ENCODE results near the gene TMTC4. TPM values are rescaled to one million over a fixed set of nuclear protein-coding genes. Genes with fewer than 3 reads are reported as not detected.

TMTC4 gene
- total RNA-seq, 8 experiments from 2014 or later: 8.2 to 86.8 (median 61.3) TPM

GRCh38 chr13:100561599-100562204 is 112.9 kb downstream of the TMTC4 start:
- no peak overlapping the region for H3K4me3 ChIP-seq
- H3K4me1 ChIP-seq (replicated peaks in 1 of 2): no peaks in the 10 kb centered on the region
- H3K27ac ChIP-seq: no peak overlapping the region
- in situ Hi-C loops (cut with MboI; ENCODE audit: low pct_unique_long_range_greater_than_20kb in 2 of 9, low sequenced_read_pairs in 9 of 9, unreplicated experiment in 9 of 9): loop anchor here in 1 of 9 experiments (25.0 kb wide), 1 partner anchor 551 kb away; no protein-coding TSS in a partner anchor
- ATAC-seq (replicated peaks in 6 of 8): no peak
- WGBS, 10 experiments: 52 to 92% (median 77%) methylated on average over 1 to 6 of the region's 7 CpGs; no CpG with 5 or more reads in 2 of the 10 experiments

DNA sequence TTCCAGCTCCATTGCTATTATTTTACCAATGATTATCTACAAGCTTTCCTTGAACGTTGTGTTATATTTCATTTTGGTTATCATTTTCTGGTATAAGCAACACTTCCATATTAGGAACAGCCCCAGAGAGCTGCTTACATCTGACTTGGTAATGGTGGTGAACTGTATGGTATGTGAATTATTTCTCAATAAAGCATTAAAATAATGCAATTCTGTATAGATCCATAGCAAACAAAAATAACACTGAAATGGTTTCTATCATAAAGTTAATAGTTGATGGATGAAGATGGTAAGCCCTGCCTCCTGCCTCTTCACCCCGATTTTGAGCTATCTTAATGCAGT is 113.5 kb downstream of the TMTC4 start:
- in situ Hi-C loops (cut with MboI; ENCODE audit: low pct_unique_long_range_greater_than_20kb in 2 of 9, low sequenced_read_pairs in 9 of 9, unreplicated experiment in 9 of 9): loop anchor here in 1 of 9 experiments (25.0 kb wide), 1 partner anchor 551 kb away; no protein-coding TSS in a partner anchor
- Histone ChIP-seq H3K4me3 (no peak overlapping the region), H3K27ac (no peak overlapping the region), H3K4me1 (replicated peaks in 1 of 2) (no peaks in the 10 kb centered on the region)
- WGBS, 10 experiments: 0 to 100% (median 80%) methylated on average over 1 to 2 of the region's 2 CpGs; no CpG with 5 or more reads in 3 of the 10 experiments
- ATAC-seq (replicated peaks in 6 of 8): peak in 2 of 8 experiments; percentile 16 to 70

GRCh38 chr13:100560498-100561157 is 114.0 kb downstream of the TMTC4 start:
- H3K4me3 ChIP-seq: no peak overlapping the region
- H3K27ac ChIP-seq: no peak overlapping the region
- peak in 3 of 8 experiments; percentile 25 to 36 (median 35) for ATAC-seq (replicated peaks in 6 of 8)
- H3K4me1 ChIP-seq (replicated peaks in 1 of 2): no peaks in the 10 kb centered on the region
- in situ Hi-C loops (cut with MboI; ENCODE audit: low pct_unique_long_range_greater_than_20kb in 2 of 9, low sequenced_read_pairs in 9 of 9, unreplicated experiment in 9 of 9): loop anchor here in 1 of 9 experiments (25.0 kb wide), 1 partner anchor 552 kb away; no protein-coding TSS in a partner anchor
- WGBS, 10 experiments: 51 to 100% (median 82%) methylated on average over 2 to 13 of the region's 15 CpGs; no CpG with 5 or more reads in 3 of the 10 experiments

DNA sequence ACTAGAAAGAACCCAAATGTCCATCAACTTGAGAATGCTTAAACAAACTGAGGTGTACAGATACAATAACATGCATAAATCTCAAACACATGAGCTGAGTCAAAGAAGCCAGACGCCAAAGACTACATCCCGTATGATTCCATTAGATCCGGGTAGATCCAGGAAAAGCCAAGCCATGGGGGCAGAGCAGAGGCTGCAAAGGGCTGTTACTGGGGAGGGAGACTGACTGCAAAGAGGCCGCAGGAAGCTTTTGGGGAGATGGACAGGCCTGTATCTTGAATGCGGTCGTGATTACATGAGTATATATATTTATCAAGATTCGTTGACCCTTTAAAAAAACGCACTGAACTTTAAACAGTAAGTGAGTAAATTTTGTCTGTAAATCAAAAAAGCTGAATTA is 114.7 kb downstream of the TMTC4 start:
- in situ Hi-C loops (cut with MboI; ENCODE audit: low pct_unique_long_range_greater_than_20kb in 2 of 9, low sequenced_read_pairs in 9 of 9, unreplicated experiment in 9 of 9): loop anchor here in 1 of 9 experiments (25.0 kb wide), 1 partner anchor 552 kb away; no protein-coding TSS in a partner anchor
- H3K27ac ChIP-seq: no peak overlapping the region
- no peak overlapping the region for H3K4me3 ChIP-seq
- 78 to 100% (median 91%) methylated on average over 1 to 8 of the region's 8 CpGs for WGBS, 10 experiments
- ATAC-seq (replicated peaks in 6 of 8): no peak
- H3K4me1 ChIP-seq (replicated peaks in 1 of 2): no peaks in the 10 kb centered on the region

Other genes starting within 250 kb of the TMTC4 start
- 1 to 10 TPM; 1.6 to 8.0 (median 3.0) TPM for gene GGACT, start 86.0 kb downstream of the TMTC4 start, total RNA-seq

Data from motor neuron (in vitro differentiated cells).